ENCODE results near the gene SPATA6L. TPM values are rescaled to one million over a fixed set of nuclear protein-coding genes. Genes with fewer than 3 reads are reported as not detected.

Gene SPATA6L
- total and polyA plus RNA-seq, 2 of the 4 experiments (the other 2 are of a cell fraction): 0.18 to 0.84 TPM

- ChIA-PET POLR2A (ENCODE audit: unreplicated experiment) (no interaction called here), CTCF (no interaction called here)
- DNase-seq (peak; percentile 31), ATAC-seq (ENCODE audit: low read depth) (no peak)
- Histone ChIP-seq H4K91ac (ENCODE audit: insufficient read depth, low read depth, low read length) (no peak overlapping the region), H3K56ac (ENCODE audit: extremely low read depth, insufficient read depth, low read length) (no peak overlapping the region), H3K36me3 (ENCODE audit: control insufficient read depth, insufficient read depth, low read length) (no peaks in the 10 kb centered on the region), H3K9ac (ENCODE audit: low read depth, low read length) (no peak overlapping the region), H3K9me1 (ENCODE audit: insufficient read depth, low read length) (no peaks in the 10 kb centered on the region), H3K18ac (ENCODE audit: low read depth, low read length) (no peak overlapping the region), H2AK5ac (ENCODE audit: low read depth, low read length) (no peak overlapping the region), H3K79me1 (ENCODE audit: low read depth in 1 of 2, low read length in 2 of 2) (no peaks in the 10 kb centered on the region), H2BK20ac (ENCODE audit: low read depth, low read length) (no peak overlapping the region), H3K4me2 (ENCODE audit: low read depth, low read length) (no peak overlapping the region), H3K4me1 (ENCODE audit: control insufficient read depth, insufficient read depth, low read length) (no peaks in the 10 kb centered on the region; the same call in 1 of the 2 replicates), H4K5ac (ENCODE audit: low read depth, low read length) (no peak overlapping the region), H3K27me3 (ENCODE audit: control insufficient read depth, insufficient read depth, low read length) (no peaks in the 10 kb centered on the region), H2BK15ac (ENCODE audit: low read depth, low read length) (no peak overlapping the region), H3K27ac (ENCODE audit: insufficient read depth, low read length) (no peak overlapping the region), H3K14ac (replicated peaks; ENCODE audit: low read depth, low read length) (no peak overlapping the region), H3K23ac (ENCODE audit: low read depth, low read length) (no peak overlapping the region), H2BK120ac (ENCODE audit: low read depth, low read length) (no peak overlapping the region), H2BK5ac (ENCODE audit: low read depth, low read length, poor library complexity, severe bottlenecking) (no peak overlapping the region), H3K4ac (ENCODE audit: low read depth, low read length) (no peak overlapping the region), H3K9me3 (ENCODE audit: control insufficient read depth, insufficient read depth, low read length) (no peaks in the 10 kb centered on the region), H3K4me3 (ENCODE audit: insufficient read depth, low read depth, low read length) (no peak overlapping the region), H2AFZ (replicated peaks; ENCODE audit: low read length, poor library complexity) (no peak overlapping the region), H2AK9ac (replicated peaks; ENCODE audit: low read depth, low read length, poor library complexity) (no peak overlapping the region), H4K8ac (ENCODE audit: low read depth in 2 of 2, low read length in 2 of 2) (no peak overlapping the region), H4K20me1 (ENCODE audit: insufficient read depth, low read length) (no peaks in the 10 kb centered on the region)
- in situ Hi-C loops (cut with MboI; ENCODE audit: low sequenced_read_pairs) (no loop called here), intact Hi-C loops (cut with micrococcal nuclease) (no loop called here), dilution Hi-C loops (cut with HindIII; ENCODE audit: low sequenced_read_pairs, unreplicated experiment) (no loop called here)
- TF ChIP-seq RAD21 (IDR thresholded peaks at IDR 0.05; ENCODE audit: low read length) (no peak), CHD1 (IDR thresholded peaks at IDR 0.05; ENCODE audit: low read depth, low read length) (no peak), MAFK (IDR thresholded peaks at IDR 0.05; ENCODE audit: low read depth, low read length) (no peak), CTCF (conservative IDR thresholded peaks at IDR 0.05; ENCODE audit: low read depth, low read length) (no peak), POLR2A (IDR thresholded peaks at IDR 0.05; ENCODE audit: low read depth, low read length) (no peak), BHLHE40 (IDR thresholded peaks at IDR 0.05; ENCODE audit: low read depth, low read length) (no peak), MXI1 (IDR thresholded peaks at IDR 0.05; ENCODE audit: borderline replicate concordance, low read depth, low read length) (no peak), RFX5 (IDR thresholded peaks at IDR 0.05; ENCODE audit: low read depth, low read length) (no peak), ELK1 (IDR thresholded peaks at IDR 0.05; ENCODE audit: borderline replicate concordance, low read depth, low read length) (no peak), SMC3 (IDR thresholded peaks at IDR 0.05; ENCODE audit: low read depth, low read length) (no peak), CEBPB (IDR thresholded peaks at IDR 0.05; ENCODE audit: low read depth, low read length) (no peak), NFE2L2 (IDR thresholded peaks at IDR 0.05; ENCODE audit: low read depth, low read length) (no peak), MAZ (IDR thresholded peaks at IDR 0.05; ENCODE audit: borderline replicate concordance, low read depth, low read length) (no peak), RCOR1 (IDR thresholded peaks at IDR 0.05; ENCODE audit: insufficient replicate concordance, low read length) (no peak), USF2 (IDR thresholded peaks at IDR 0.05; ENCODE audit: low read depth, low read length) (no peak), FOS (IDR thresholded peaks at IDR 0.05; ENCODE audit: low read depth, low read length) (no peak)
- WGBS, 2 experiments (ENCODE audit: extremely low coverage in 2 of 2, insufficient read length in 1 of 2): 83% methylated on average over 1 of the region's 2 CpGs; no CpG with 5 or more reads in 1 of the 2 experiments
- no TSS peak for BruUV-seq (replicated peaks)
These were observed 45.3 kb downstream of the SPATA6L start for GRCh38 chr9:4620881-4621555.
